GM12873 (cell line): Measurements from ENCODE around the gene ZBTB17.

Experiments used
- CTCF ChIP-seq: IDR thresholded peaks from 2 replicates; pipeline ENCODE4 v1.5.1; 2012; ENCODE audit warnings: low read depth, mild to moderate bottlenecking, moderate library complexity, low read length, control low read depth; ENCODE audit not compliant: insufficient read depth; ENCODE audit errors: missing control alignments

ZBTB17 gene

GRCh38 chr1:15966081-15966955 lies 9.6 kb downstream of the ZBTB17 start:
- no peak for TF ChIP-seq CTCF

GRCh38 chr1:15965228-15965767 lies 10.6 kb downstream of the ZBTB17 start:
- no peak for TF ChIP-seq CTCF

- no peak for TF ChIP-seq CTCF
These were observed 11.8 kb downstream of the ZBTB17 start for GRCh38 chr1:15963968-15964648.

GRCh38 chr1:15963363-15963967 lies 12.4 kb downstream of the ZBTB17 start:
- TF ChIP-seq CTCF, result no peak

- TF ChIP-seq CTCF, result no peak
These were observed 13.1 kb downstream of the ZBTB17 start for GRCh38 chr1:15962671-15963362.

- TF ChIP-seq CTCF, result no peak
These were observed 13.7 kb downstream of the ZBTB17 start for GRCh38 chr1:15962176-15962575.
